Central memory CD8-positive, alpha-beta T cell (primary cell): ENCODE results near the gene ZDHHC11.
A peak's percentile ranks its signal among the peaks of the same experiment; 100 is the strongest.
"Not testable (repeated sequence)": the region's sequence is repeated elsewhere in the genome, so short reads cannot be mapped to it uniquely, and the experiment has no call there.

Source experiments
- ATAC-seq: fragments of 150-1000 bp; cut with Tn5 transposase; replicated peaks from 2 replicates; pipeline ENCODE4 v1.10.0; 2022; ENCODE audit warnings: mild to moderate bottlenecking, moderate FRiP score, moderate number of reproducible peaks; ENCODE audit not compliant: poor library complexity, severe bottlenecking; ENCODE audit errors: extremely low read depth
- DNase-seq, 2 donors: peaks; one replicate each; pipeline ENCODE4 v3.0.0; 2021; ENCODE audit warnings: low spot score in 2 of 2
- H3K27ac Mint-ChIP-seq: one replicate; pipeline ENCODE4 v1.8.0; 2022; ENCODE audit warnings: low read depth, mild to moderate bottlenecking, moderate library complexity, mixed read lengths
- H3K27me3 Mint-ChIP-seq: one replicate; pipeline ENCODE4 v1.8.0; 2022; ENCODE audit warnings: mixed read lengths
- H3K36me3 Mint-ChIP-seq: one replicate; pipeline ENCODE4 v1.8.0; 2022; ENCODE audit warnings: mild to moderate bottlenecking, moderate library complexity, mixed read lengths; ENCODE audit not compliant: insufficient read depth
- H3K4me1 Mint-ChIP-seq: one replicate; pipeline ENCODE4 v1.8.0; 2022; ENCODE audit warnings: mixed read lengths
- H3K4me3 Mint-ChIP-seq: one replicate; pipeline ENCODE4 v1.8.0; 2022; ENCODE audit warnings: mild to moderate bottlenecking, moderate library complexity, mixed read lengths
- H3K9me3 Mint-ChIP-seq: one replicate; pipeline ENCODE4 v1.8.0; 2022; ENCODE audit warnings: mixed read lengths

ZDHHC11 gene

GRCh38 chr5:760363-761058 is 90.3 kb downstream of the ZDHHC11 start:
- no peaks in the 10 kb centered on the region for H3K9me3 Mint-ChIP-seq

GRCh38 chr5:759781-760362 is 90.9 kb downstream of the ZDHHC11 start:
- peaks cover 14% of the 10 kb centered on the region for H3K36me3 Mint-ChIP-seq
- no peak for ATAC-seq
- DNase-seq: peak in 1 of 2 donors; percentile 14

More at GRCh38 chr5:760363-761058, 90.3 kb downstream of the ZDHHC11 start:
- Mint-ChIP-seq H3K4me1 (peaks cover 16% of the 10 kb centered on the region), H3K4me3 (no peak overlapping the region), H3K36me3 (peaks cover 14% of the 10 kb centered on the region), H3K27ac (no peak overlapping the region), H3K27me3 (peaks cover 27% of the 10 kb centered on the region)
- ATAC-seq (no peak), DNase-seq (peak in 1 of 2 donors; percentile 13)

GRCh38 chr5:759111-759751 is 91.6 kb downstream of the ZDHHC11 start:
- Mint-ChIP-seq H3K27me3 (peaks cover 27% of the 10 kb centered on the region), H3K9me3 (no peaks in the 10 kb centered on the region), H3K4me1 (peaks cover 20% of the 10 kb centered on the region), H3K36me3 (peaks cover 14% of the 10 kb centered on the region), H3K27ac (peak overlapping the region; percentile 92), H3K4me3 (peak overlapping the region; percentile 72)
- ATAC-seq (peak; percentile 79), DNase-seq (peak; percentile 58 to 65)

More at GRCh38 chr5:759781-760362, 90.9 kb downstream of the ZDHHC11 start:
- Mint-ChIP-seq H3K4me3 (no peak overlapping the region), H3K27ac (peak overlapping the region; percentile 92), H3K27me3 (peaks cover 27% of the 10 kb centered on the region), H3K9me3 (no peaks in the 10 kb centered on the region), H3K4me1 (peaks cover 16% of the 10 kb centered on the region)

GRCh38 chr5:758698-759053 is 92.1 kb downstream of the ZDHHC11 start:
- Mint-ChIP-seq H3K36me3 (peaks cover 14% of the 10 kb centered on the region), H3K4me1 (peaks cover 24% of the 10 kb centered on the region), H3K4me3 (peak overlapping the region; percentile 72), H3K27ac (peak overlapping the region; percentile 92), H3K9me3 (no peaks in the 10 kb centered on the region), H3K27me3 (peaks cover 27% of the 10 kb centered on the region)
- DNase-seq (no peak), ATAC-seq (no peak)

- Mint-ChIP-seq H3K27ac (peak overlapping the region; percentile 92), H3K4me1 (peaks cover 24% of the 10 kb centered on the region), H3K4me3 (no peak overlapping the region), H3K9me3 (no peaks in the 10 kb centered on the region), H3K27me3 (peaks cover 27% of the 10 kb centered on the region), H3K36me3 (peaks cover 13% of the 10 kb centered on the region)
- no peak for DNase-seq
- ATAC-seq: peak; percentile 22
Observed at GRCh38 chr5:757931-758697, 92.7 kb downstream of the ZDHHC11 start.

DNA sequence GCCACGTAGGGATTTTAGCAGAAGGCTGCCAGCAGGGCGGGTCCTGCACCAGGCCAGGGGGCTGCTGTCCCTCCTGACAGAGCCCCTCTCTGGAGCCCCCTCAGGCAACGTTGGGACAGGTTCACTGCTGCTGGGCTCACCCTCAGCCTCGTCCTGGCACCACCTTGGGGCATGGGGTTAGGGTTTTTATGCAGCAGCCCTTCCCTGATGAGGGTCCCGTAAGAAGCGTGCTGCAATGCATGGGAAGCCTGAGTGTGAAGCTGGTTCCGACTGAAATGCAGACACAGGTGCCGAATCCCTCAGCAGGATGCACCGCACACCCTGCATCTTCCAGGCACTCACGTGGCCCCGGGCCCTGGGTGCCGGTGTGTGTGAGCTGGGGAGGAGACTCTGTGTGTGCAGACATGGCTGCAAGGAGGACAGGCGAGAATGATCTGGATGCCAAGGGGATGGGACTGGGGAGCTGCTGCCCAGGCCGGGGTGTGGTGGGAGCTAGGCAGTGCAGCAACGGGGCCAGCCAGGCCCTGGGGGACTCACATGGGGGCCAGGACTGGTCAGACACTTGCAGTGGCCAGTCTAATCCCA is 93.3 kb downstream of the ZDHHC11 start:
- H3K27ac Mint-ChIP-seq: no peak overlapping the region
- DNase-seq (no peak), ATAC-seq (no peak)
- H3K9me3 Mint-ChIP-seq: no peaks in the 10 kb centered on the region
- H3K27me3 Mint-ChIP-seq: peaks cover 27% of the 10 kb centered on the region
- H3K4me1 Mint-ChIP-seq: peaks cover 24% of the 10 kb centered on the region
- peaks cover 12% of the 10 kb centered on the region for H3K36me3 Mint-ChIP-seq
- no peak overlapping the region for H3K4me3 Mint-ChIP-seq

- ATAC-seq (no peak), DNase-seq (no peak)
- no peak overlapping the region for H3K27ac Mint-ChIP-seq
- H3K9me3 Mint-ChIP-seq: no peaks in the 10 kb centered on the region
- H3K27me3 Mint-ChIP-seq: peaks cover 27% of the 10 kb centered on the region
- H3K4me3 Mint-ChIP-seq: no peak overlapping the region
- H3K36me3 Mint-ChIP-seq: peaks cover 11% of the 10 kb centered on the region
- H3K4me1 Mint-ChIP-seq: peaks cover 24% of the 10 kb centered on the region
Observed at GRCh38 chr5:756865-757345, 93.9 kb downstream of the ZDHHC11 start.

DNA sequence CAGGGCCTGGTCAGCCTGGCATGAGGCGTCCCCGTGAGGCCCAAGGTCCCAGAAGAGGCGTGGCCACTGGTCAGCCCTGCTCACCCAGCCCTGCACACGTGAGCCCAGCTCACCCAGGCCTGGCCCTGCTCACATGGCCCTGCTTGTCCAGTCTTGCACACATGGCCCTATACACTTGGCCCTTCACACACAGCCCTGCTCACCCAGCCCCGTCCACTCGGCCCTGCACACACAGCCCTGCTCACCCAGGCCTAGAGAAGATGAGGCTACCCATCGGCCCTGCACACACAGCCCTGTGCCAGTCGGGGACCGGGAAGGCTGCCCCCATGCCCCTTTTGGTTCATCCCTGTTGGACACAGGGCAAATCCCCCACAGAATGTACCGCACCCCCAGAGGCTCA is 94.6 kb downstream of the ZDHHC11 start:
- Mint-ChIP-seq H3K27ac (no peak overlapping the region), H3K36me3 (peaks cover 8% of the 10 kb centered on the region), H3K4me3 (no peak overlapping the region), H3K9me3 (no peaks in the 10 kb centered on the region), H3K27me3 (peaks cover 27% of the 10 kb centered on the region), H3K4me1 (peaks cover 24% of the 10 kb centered on the region)
- DNase-seq: no peak
- ATAC-seq: no peak

DNA sequence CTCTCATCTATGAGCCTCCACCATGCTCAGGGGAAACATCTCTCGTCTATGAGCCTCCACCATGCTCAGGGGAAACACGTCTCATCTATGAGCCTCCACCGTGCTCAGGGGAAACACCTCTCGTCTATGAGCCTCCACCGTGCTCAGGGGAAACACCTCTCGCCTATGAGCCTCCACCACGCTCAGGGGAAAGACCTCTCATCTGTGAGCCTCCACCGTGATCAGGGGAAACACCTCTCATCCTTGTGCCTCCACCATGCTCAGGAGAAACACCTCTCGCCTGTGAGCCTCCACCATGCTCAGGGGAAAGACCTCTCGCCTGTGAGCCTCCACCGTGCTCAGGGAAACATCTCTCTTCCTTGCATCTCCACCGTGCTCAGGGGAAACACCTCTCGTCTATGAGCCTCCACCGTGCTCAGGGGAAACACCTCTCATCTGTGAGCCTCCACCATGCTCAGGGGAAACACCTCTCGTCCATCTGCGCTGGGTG is 96.6 kb downstream of the ZDHHC11 start:
- peaks cover 14% of the 10 kb centered on the region for H3K27me3 Mint-ChIP-seq
- not testable (repeated sequence) for H3K4me3 Mint-ChIP-seq, ATAC-seq

GRCh38 chr5:753567-754142 is 97.1 kb downstream of the ZDHHC11 start:
- Mint-ChIP-seq H3K27ac (peak overlapping the region; percentile 19), H3K4me1 (peaks cover 14% of the 10 kb centered on the region)
- not testable (repeated sequence) for ATAC-seq, H3K9me3 Mint-ChIP-seq, H3K4me3 Mint-ChIP-seq, DNase-seq, H3K27me3 Mint-ChIP-seq, H3K36me3 Mint-ChIP-seq

More for the DNA sequence above, 96.6 kb downstream of the ZDHHC11 start:
- Mint-ChIP-seq H3K27ac (peak overlapping the region; percentile 19), H3K4me1 (peaks cover 19% of the 10 kb centered on the region)
- not testable (repeated sequence) for H3K36me3 Mint-ChIP-seq, DNase-seq, H3K9me3 Mint-ChIP-seq

DNA sequence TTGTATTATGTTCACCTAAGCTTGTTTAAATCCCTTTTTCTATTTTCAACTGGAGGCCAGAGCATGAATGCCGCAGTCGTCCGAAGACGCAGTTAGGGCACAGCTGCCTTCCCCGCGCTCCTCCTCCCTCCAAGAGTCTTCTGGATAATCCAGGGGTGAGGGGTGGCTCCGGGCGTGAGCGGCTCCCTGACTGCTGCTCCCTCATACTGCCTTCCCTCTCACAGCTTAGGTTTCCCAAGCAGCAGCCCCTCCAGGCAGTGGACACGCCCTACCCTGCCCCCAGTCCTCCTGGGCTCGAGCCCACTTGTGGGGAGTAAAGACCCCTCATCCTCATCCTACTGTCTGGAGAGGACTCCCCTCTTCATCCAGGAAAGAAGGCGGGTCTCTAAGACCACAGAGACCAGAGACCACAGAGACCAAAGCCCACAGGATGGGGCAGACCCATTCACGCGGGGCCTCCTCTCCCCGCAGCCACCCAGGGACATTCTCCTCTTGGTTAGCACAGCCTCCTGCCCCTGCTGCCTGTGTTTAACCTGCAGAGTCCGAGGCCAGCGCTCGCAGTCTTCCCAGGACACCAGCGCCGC is 98.2 kb downstream of the ZDHHC11 start:
- H3K27me3 Mint-ChIP-seq, H3K36me3 Mint-ChIP-seq, ATAC-seq, DNase-seq, H3K4me3 Mint-ChIP-seq, H3K9me3 Mint-ChIP-seq, H3K27ac Mint-ChIP-seq: not testable (repeated sequence)
- H3K4me1 Mint-ChIP-seq: peaks cover 11% of the 10 kb centered on the region
